MCF 10A (cell line): ENCODE measurements around the gene DCAF4L1. TPM values are rescaled to one million over a fixed set of nuclear protein-coding genes. Genes with fewer than 3 reads are reported as not detected.

Experiments used
- BruUV-seq: library from RNA; stranded (reverse); fragments of 400-500 nt; replicated peaks from 2 replicates; lab custom pipeline; 2021; lab: Mats Ljungman, UMichigan
- CTCF ChIA-PET: fragments of 300-600 bp; sonication (Branson Sonifier 250); formaldehyde crosslinking; extraction: SDS; loops from one replicate; lab custom pipeline; 2021; ENCODE audit warnings: antibody characterized with exemption, inconsistent platforms; lab: Yijun Ruan, JAX
- POLR2A ChIA-PET: fragments of 300-600, 350-650 bp; sonication (Branson Sonifier 250); formaldehyde crosslinking; extraction: SDS; loops from one replicate; lab custom pipeline; 2020; ENCODE audit warnings: antibody characterized with exemption, inconsistent platforms; lab: Yijun Ruan, JAX
- DNase-seq: peaks from one replicate; pipeline ENCODE4 v3.0.0-alpha.2; 2018; ENCODE audit not compliant: unreplicated experiment
- H3K27ac Mint-ChIP-seq: one replicate; pipeline ENCODE4 v1.8.0; 2022; ENCODE audit warnings: mild to moderate bottlenecking, low read depth, mixed read lengths; ENCODE audit not compliant: unreplicated experiment
- H3K27me3 Mint-ChIP-seq: one replicate; pipeline ENCODE4 v1.8.0; 2022; ENCODE audit warnings: mixed read lengths; ENCODE audit not compliant: insufficient read depth, unreplicated experiment
- H3K36me3 Mint-ChIP-seq: one replicate; pipeline ENCODE4 v1.8.0; 2022; ENCODE audit warnings: mild to moderate bottlenecking, moderate library complexity, mixed read lengths; ENCODE audit not compliant: insufficient read depth, unreplicated experiment
- H3K4me1 Mint-ChIP-seq: one replicate; pipeline ENCODE4 v1.8.0; 2022; ENCODE audit warnings: mixed read lengths; ENCODE audit not compliant: insufficient read depth, unreplicated experiment
- H3K4me3 Mint-ChIP-seq: one replicate; pipeline ENCODE4 v1.8.0; 2022; ENCODE audit warnings: mild to moderate bottlenecking, moderate library complexity, mixed read lengths; ENCODE audit not compliant: unreplicated experiment
- H3K9me3 Mint-ChIP-seq: one replicate; pipeline ENCODE4 v1.8.0; 2022; ENCODE audit warnings: mixed read lengths; ENCODE audit not compliant: unreplicated experiment
- intact Hi-C: fragments of 100-400 bp; cut with micrococcal nuclease; formaldehyde crosslinking; loops from 2 replicates; pipeline ENCODE4 v1.14.1; 2022
- total RNA-seq: library from RNA; stranded (reverse); gene quantifications from 2 replicates; pipeline ENCODE4 v1.2.3, GENCODE V29; 2022
- TF ChIP-seq, protein P1 (sequence below): fragments of 200-600 bp; IDR thresholded peaks from one replicate; pipeline ENCODE4 v1.8.0; 2022; ENCODE audit warnings: antibody characterized with exemption, mild to moderate bottlenecking; ENCODE audit not compliant: unreplicated experiment

Gene DCAF4L1
- total RNA-seq, 1 experiment from 2014 or later = 0.72 TPM

DNA sequence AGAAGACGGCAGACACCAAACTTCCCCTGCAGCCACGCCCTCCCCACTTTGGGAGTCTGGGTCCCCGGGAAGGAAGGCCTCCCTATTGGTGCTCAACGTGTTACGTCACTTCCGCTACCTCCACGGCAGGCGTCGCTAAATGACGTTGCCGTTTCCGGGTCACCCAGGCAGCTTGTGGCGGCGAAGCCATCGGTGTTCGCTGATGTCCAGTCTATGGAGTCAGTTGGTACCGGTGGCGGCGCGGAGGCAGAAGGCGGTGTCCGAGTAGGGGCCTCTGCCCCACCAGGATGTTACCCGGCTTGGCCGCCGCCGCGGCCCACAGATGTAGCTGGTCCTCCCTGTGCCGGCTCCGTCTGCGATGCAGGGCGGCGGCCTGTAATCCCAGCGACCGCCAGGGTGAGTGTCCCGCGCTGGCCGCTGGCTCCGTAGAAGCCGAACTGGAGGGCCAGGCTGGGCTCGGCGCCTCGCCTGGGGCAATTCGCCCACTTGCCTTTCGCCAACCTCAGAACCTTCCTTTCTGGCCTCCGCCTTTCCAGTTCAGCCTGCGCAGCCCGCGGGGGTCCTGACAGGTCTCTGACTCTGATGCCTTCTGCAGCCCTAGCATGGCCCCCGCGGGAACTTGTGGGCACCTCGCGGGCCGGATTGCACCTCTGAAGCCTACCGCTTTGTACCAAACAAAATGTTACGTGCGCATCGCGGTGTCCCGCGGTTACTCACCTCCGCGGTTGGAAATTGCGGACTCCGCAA is 9.0 kb downstream of the DCAF4L1 start, which contains the start of gene SLC30A9:
TSS of gene SLC30A9 (plus strand) at position 166 of the 747 bp plus-strand sequence. CDS start at position 288, 122 bp downstream.
- Mint-ChIP-seq H3K27ac (peak within 1 kb of the TSS; percentile 93), H3K4me1 (peaks cover 6% of the 10 kb centered on the region), H3K36me3 (peaks cover 5% of the 10 kb centered on the region), H3K4me3 (peak within 1 kb of the TSS; percentile 97), H3K27me3 (no peaks in the 10 kb centered on the region), H3K9me3 (no peaks in the 10 kb centered on the region)
- intact Hi-C loops = loop anchor here (5.0 to 10.0 kb wide), 2 partner anchors 53 to 294 kb away; partner anchors contain the start of gene TMEM33
- TSS peak; percentile 57 for BruUV-seq
- peak; percentile 95 for DNase-seq
- ChIA-PET CTCF (interaction anchor here (0.6 to 1.1 kb wide), 6 partner anchors 15 to 349 kb away, joined by 3 to 4 read pairs (median 4); no protein-coding TSS in a partner anchor), POLR2A (interaction anchor here (0.5 to 3.4 kb wide), 29 partner anchors 8 to 659 kb away, joined by 3 to 98 read pairs (median 5); partner anchors contain the start of genes DCAF4L1 and TMEM33)
- TF ChIP-seq, protein P1, sequence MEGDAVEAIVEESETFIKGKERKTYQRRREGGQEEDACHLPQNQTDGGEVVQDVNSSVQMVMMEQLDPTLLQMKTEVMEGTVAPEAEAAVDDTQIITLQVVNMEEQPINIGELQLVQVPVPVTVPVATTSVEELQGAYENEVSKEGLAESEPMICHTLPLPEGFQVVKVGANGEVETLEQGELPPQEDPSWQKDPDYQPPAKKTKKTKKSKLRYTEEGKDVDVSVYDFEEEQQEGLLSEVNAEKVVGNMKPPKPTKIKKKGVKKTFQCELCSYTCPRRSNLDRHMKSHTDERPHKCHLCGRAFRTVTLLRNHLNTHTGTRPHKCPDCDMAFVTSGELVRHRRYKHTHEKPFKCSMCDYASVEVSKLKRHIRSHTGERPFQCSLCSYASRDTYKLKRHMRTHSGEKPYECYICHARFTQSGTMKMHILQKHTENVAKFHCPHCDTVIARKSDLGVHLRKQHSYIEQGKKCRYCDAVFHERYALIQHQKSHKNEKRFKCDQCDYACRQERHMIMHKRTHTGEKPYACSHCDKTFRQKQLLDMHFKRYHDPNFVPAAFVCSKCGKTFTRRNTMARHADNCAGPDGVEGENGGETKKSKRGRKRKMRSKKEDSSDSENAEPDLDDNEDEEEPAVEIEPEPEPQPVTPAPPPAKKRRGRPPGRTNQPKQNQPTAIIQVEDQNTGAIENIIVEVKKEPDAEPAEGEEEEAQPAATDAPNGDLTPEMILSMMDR = peak; percentile 14

GRCh38 chr4:41991916-41992767 is 10.6 kb downstream of the DCAF4L1 start:
- no peaks in the 10 kb centered on the region for H3K9me3 Mint-ChIP-seq
- H3K36me3 Mint-ChIP-seq = peaks cover 5% of the 10 kb centered on the region
- peak overlapping the region; percentile 97 for H3K4me3 Mint-ChIP-seq
- intact Hi-C loops = loop anchor here (5.0 to 10.0 kb wide), 2 partner anchors 55 to 293 kb away; partner anchors contain the start of gene TMEM33
- TF ChIP-seq, protein P1 = no peak
- ChIA-PET POLR2A (interaction anchor here (0.7 to 3.4 kb wide), 13 partner anchors 9 to 357 kb away, joined by 3 to 98 read pairs (median 5); partner anchors contain the start of genes DCAF4L1 and TMEM33), CTCF (interaction anchor here (0.7 kb wide), 1 partner anchor 293 kb away, joined by 3 read pairs; no protein-coding TSS in a partner anchor)
- peak; percentile 72 for DNase-seq
- H3K27me3 Mint-ChIP-seq = no peaks in the 10 kb centered on the region
- H3K4me1 Mint-ChIP-seq = peaks cover 6% of the 10 kb centered on the region
- H3K27ac Mint-ChIP-seq = peak overlapping the region; percentile 93
- BruUV-seq = no TSS peak

GRCh38 chr4:41992967-41993857 is 11.7 kb downstream of the DCAF4L1 start:
- ChIA-PET CTCF (interaction anchor here (0.7 kb wide), 1 partner anchor 294 kb away, joined by 3 read pairs; no protein-coding TSS in a partner anchor), POLR2A (no interaction called here)
- Mint-ChIP-seq H3K4me1 (peaks cover 12% of the 10 kb centered on the region), H3K4me3 (no peak overlapping the region), H3K27me3 (no peaks in the 10 kb centered on the region), H3K27ac (no peak overlapping the region), H3K9me3 (no peaks in the 10 kb centered on the region), H3K36me3 (peaks cover 5% of the 10 kb centered on the region)
- no TSS peak for BruUV-seq
- intact Hi-C loops = loop anchor here (5.0 to 10.0 kb wide), 2 partner anchors 56 to 292 kb away; partner anchors contain the start of gene TMEM33
- no peak for DNase-seq
- TF ChIP-seq, protein P1 = no peak
